HepG2 (cell line): ENCODE results near the gene MMP25.

ENCODE experiments used
- CAMTA2 ChIP-seq: sonication (generic); formaldehyde crosslinking; IDR thresholded peaks from 2 replicates; pipeline ENCODE4 v1.4.0; 2020; ENCODE audit warnings: mild to moderate bottlenecking, missing genetic modification reagents, borderline replicate concordance
- FOSL1 ChIP-seq: sonication (generic); formaldehyde crosslinking; IDR thresholded peaks from 2 replicates; pipeline ENCODE4 v1.9.0; 2021; ENCODE audit warnings: missing genetic modification reagents, borderline replicate concordance
- ZNF615 ChIP-seq: sonication (generic); formaldehyde crosslinking; IDR thresholded peaks from 2 replicates; pipeline ENCODE4 v1.5.0; 2020; ENCODE audit warnings: mild to moderate bottlenecking, missing genetic modification reagents, borderline replicate concordance
- TF ChIP-seq, protein P1 (sequence below), 2 experiments: sonication (generic) in 1 of 2; formaldehyde crosslinking in 1 of 2; IDR thresholded peaks; 2 replicates each; pipeline versions ENCODE4 v1.5.1 to v1.6.1; 2011 to 2020; ENCODE audit warnings: borderline replicate concordance in 1 of 2, low read depth in 1 of 2, low read length in 1 of 2, mild to moderate bottlenecking in 1 of 2, missing genetic modification reagents in 1 of 2, moderate library complexity in 1 of 2
- TF ChIP-seq, protein P2 (sequence below): sonication (generic); formaldehyde crosslinking; IDR thresholded peaks from 2 replicates; pipeline ENCODE4 v1.4.0; 2020; ENCODE audit warnings: missing genetic modification reagents

DNA sequence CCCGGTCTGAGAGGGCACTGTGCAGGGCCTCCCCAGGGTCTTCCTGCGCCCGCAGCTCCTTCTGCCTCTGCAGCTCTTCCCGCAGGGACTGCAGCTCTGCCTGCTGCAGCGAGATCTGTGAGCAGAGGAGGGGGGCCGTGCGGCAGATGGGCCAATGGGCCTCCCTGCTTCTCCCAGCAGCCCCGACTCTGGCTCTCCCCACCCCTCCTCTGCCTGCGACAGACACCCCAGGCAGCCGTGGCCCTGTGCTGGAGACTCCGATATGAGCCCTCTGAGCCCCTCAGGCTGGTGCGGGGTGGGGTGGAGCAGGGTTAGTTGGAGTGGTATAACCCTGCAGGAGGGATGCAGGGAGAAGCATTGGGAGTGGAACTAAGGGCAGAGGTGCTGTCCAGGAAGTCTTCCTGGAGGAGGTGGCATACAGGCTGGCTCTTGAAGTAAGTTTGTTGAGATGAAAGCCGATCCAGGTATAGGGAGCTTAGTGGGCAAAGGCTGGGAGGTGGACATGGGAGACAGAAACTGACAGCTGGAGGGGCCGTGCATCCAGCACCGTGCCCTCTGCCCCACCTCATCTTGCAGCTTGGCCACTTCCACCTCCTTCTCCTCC, 17.5 kb upstream of the MMP25 start:
- no peak for TF ChIP-seq FOSL1 (CRISPR knock-in tag)
- no peak for TF ChIP-seq CAMTA2 (CRISPR knock-in tag)
- no peak for TF ChIP-seq ZNF615
- TF ChIP-seq, protein P1, sequence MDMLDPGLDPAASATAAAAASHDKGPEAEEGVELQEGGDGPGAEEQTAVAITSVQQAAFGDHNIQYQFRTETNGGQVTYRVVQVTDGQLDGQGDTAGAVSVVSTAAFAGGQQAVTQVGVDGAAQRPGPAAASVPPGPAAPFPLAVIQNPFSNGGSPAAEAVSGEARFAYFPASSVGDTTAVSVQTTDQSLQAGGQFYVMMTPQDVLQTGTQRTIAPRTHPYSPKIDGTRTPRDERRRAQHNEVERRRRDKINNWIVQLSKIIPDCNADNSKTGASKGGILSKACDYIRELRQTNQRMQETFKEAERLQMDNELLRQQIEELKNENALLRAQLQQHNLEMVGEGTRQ (IDR thresholded peaks at IDR 0.05; ENCODE audit: low read depth, low read length), result no peak
- TF ChIP-seq, protein P1 (CRISPR knock-in tag; IDR thresholded peaks at IDR 0.05; ENCODE audit: borderline replicate concordance), result no peak
- TF ChIP-seq, protein P2, sequence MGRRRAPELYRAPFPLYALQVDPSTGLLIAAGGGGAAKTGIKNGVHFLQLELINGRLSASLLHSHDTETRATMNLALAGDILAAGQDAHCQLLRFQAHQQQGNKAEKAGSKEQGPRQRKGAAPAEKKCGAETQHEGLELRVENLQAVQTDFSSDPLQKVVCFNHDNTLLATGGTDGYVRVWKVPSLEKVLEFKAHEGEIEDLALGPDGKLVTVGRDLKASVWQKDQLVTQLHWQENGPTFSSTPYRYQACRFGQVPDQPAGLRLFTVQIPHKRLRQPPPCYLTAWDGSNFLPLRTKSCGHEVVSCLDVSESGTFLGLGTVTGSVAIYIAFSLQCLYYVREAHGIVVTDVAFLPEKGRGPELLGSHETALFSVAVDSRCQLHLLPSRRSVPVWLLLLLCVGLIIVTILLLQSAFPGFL (CRISPR knock-in tag), result no peak
